Measurements from ENCODE around the gene KIF14.

- TF ChIP-seq CTCF (conservative IDR thresholded peaks at IDR 0.05; ENCODE audit: low read depth, low read length): no peak
- TF ChIP-seq EZH2 (IDR thresholded peaks at IDR 0.05; ENCODE audit: borderline replicate concordance, low read depth, low read length, poor library complexity, severe bottlenecking): no peak
Measured at GRCh38 chr1:200640963-200641401, 20.4 kb upstream of the KIF14 start.
